GM18508 (cell line): ENCODE measurements around the gene MVD.

Source experiments
- ATAC-seq: cut with Tn5 transposase; IDR thresholded peaks from one replicate; pipeline ENCODE4 v1.9.1; 2021; ENCODE audit warnings: moderate number of reproducible peaks; ENCODE audit not compliant: insufficient read depth, unreplicated experiment

MVD gene

GRCh38 chr16:88697831-88698615 lies 35.1 kb upstream of the MVD start:
- no peak for ATAC-seq

- no peak for ATAC-seq
Observed at GRCh38 chr16:88697116-88697830, 34.4 kb upstream of the MVD start.

DNA sequence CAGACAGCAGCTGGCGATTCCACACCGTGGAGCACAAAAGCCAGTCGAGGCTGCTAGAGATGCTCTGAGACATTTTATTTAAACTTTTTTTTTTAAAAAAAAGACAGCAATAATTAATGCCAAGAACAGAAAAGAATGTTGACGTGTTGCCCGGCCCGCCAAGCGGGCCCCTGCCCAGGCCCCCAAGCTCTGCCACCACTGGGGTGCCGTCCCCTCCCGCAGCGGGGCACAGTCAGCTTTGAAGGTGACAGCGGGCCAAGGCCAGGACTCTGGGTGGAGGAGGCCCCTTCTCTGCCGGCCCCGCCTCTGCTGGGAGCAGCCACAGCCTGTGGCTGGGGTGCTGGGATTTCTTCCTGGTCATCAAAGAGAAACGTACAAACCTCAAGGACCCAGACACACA lies 33.5 kb upstream of the MVD start:
- no peak for ATAC-seq

DNA sequence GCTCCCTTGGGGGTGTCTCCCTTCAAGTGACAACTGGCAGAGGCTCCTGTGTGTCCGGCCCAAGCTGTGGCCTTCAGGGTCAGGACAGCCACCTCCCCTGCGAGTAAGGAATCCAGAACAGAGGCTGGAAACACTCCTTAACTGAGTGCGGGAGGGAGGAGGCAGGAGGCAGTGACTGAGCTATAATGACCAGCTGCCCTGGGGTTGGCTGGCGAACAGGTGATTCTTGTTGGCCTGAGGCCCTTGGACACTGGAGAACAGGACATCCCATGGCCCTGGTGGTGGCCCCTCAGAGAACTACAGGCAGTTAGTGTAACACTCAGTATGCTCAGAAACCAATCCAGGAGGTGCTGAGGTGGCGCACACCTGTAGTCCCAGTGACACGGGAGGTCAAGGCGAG lies 32.9 kb upstream of the MVD start:
- ATAC-seq, result no peak

GRCh38 chr16:88695218-88695617 lies 32.3 kb upstream of the MVD start:
- ATAC-seq, result no peak

GRCh38 chr16:88694221-88695087 lies 31.6 kb upstream of the MVD start:
- ATAC-seq, result no peak

- ATAC-seq, result no peak
Observed at GRCh38 chr16:88693420-88694177, 30.7 kb upstream of the MVD start.

DNA sequence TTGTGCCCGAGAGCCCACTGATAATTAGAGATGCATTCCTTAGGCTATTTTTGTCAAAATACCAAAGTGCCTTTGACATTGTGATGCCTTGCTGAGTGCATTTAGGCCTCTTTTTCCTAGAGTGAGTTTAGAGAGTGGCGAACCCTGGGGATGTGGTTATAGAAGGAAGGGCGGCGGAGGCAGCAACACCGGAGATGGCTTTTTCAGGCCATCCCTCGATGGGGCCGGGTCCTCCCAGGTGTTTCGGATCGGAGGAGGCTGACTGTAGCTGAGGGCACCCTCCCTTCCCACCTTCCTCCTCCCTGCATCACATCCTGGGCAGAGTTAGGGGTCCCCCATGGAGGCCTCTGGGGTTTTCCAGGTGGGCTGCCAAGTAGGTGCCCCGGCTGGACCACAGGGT lies 30.0 kb upstream of the MVD start:
- no peak for ATAC-seq

GRCh38 chr16:88691924-88692560 lies 29.2 kb upstream of the MVD start:
- ATAC-seq, result no peak

DNA sequence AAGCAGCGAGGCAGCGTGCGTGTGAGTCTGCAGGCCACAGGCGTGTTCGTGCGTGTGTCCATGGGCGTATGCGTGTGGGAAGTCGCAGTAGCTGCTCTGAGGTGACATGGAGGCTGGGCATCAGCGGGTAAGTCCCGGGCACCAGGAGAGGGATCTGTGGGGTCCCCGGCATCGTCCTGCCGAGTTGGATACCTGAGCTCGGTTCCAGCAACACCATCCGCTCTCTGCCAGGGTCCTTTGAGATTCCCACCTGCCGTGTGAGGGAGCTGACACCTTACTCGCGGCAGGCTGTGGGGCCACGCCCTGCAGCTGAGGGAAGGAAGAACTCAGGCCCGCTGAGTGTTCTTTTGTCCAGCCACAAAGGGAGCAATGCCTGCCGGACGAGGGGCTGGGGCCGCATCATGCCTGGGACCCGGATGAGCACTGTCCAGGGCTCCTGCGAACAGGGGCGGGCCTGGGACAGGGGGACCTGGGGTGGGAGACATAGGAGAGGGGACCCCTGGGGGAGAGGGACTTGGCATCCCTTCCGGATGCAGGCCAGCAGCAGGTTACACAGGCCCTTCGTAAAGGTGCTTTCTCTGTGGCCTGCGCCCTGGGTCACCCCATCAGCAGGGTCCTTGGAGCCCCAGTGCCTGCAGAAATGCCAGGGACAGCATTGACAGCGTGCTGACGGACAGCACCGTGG lies 28.4 kb upstream of the MVD start:
- no peak for ATAC-seq

GRCh38 chr16:88690341-88691128 lies 27.6 kb upstream of the MVD start:
- no peak for ATAC-seq

- ATAC-seq, result no peak
Observed at GRCh38 chr16:88688013-88688778, 25.3 kb upstream of the MVD start.

GRCh38 chr16:88687676-88688012 lies 24.8 kb upstream of the MVD start:
- no peak for ATAC-seq

GRCh38 chr16:88687254-88687576 lies 24.3 kb upstream of the MVD start:
- no peak for ATAC-seq

GRCh38 chr16:88686439-88687253 lies 23.8 kb upstream of the MVD start, which contains the start of gene SNAI3:
Gene SNAI3, minus strand, starts transcription at chr16:88686507. Its CDS starts 101 bp downstream, at chr16:88686406.
- ATAC-seq, result no peak

GRCh38 chr16:88686062-88686438 lies 23.2 kb upstream of the MVD start:
- ATAC-seq, result no peak
